OCI-LY1 (cell line): ENCODE data around the gene ENDOV.

Source experiments
- H2AFZ ChIP-seq: fragments of 200-600 bp; sonication (generic), shearing (Covaris generic); 2 replicates; pipeline ENCODE4 v1.6.0; 2014; ENCODE audit warnings: antibody characterized with exemption, mild to moderate bottlenecking, low read length
- H3F3A ChIP-seq: fragments of 200-600 bp; sonication (generic), shearing (Covaris generic); 2 replicates; pipeline ENCODE4 v1.6.0; 2014; ENCODE audit warnings: mild to moderate bottlenecking, antibody characterized with exemption, low read length, moderate library complexity; ENCODE audit not compliant: insufficient read depth
- H3K27ac ChIP-seq: fragments of 200-600 bp; sonication (generic); 2 replicates; pipeline ENCODE4 v1.5.1; 2014; ENCODE audit warnings: low read length, mixed run types, mild to moderate bottlenecking, low read depth; ENCODE audit not compliant: poor library complexity, severe bottlenecking
- H3K27me3 ChIP-seq: fragments of 200-600 bp; sonication (generic); 2 replicates; pipeline ENCODE4 v1.6.0; 2014; ENCODE audit warnings: antibody characterized with exemption, mild to moderate bottlenecking, low read length, moderate library complexity; ENCODE audit not compliant: insufficient read depth
- H3K36me3 ChIP-seq: fragments of 200-600 bp; sonication (generic); 2 replicates; pipeline ENCODE4 v1.6.1; 2014; ENCODE audit warnings: mild to moderate bottlenecking, antibody characterized with exemption, low read length, moderate library complexity, mixed read lengths; ENCODE audit not compliant: insufficient read depth
- H3K4me1 ChIP-seq: fragments of 200-600 bp; sonication (generic); 2 replicates; pipeline ENCODE4 v1.5.1; 2014; ENCODE audit warnings: mild to moderate bottlenecking, low read length, moderate library complexity; ENCODE audit not compliant: insufficient read depth, severe bottlenecking
- H3K4me2 ChIP-seq: fragments of 200-600 bp; sonication (generic), shearing (Covaris generic); 2 replicates; pipeline ENCODE4 v1.6.1; 2014; ENCODE audit warnings: low read length
- H3K4me3 ChIP-seq: fragments of 200-600 bp; sonication (generic); 2 replicates; pipeline ENCODE4 v1.5.1; 2014; ENCODE audit warnings: low read length, low read depth, mild to moderate bottlenecking, mixed read lengths; ENCODE audit not compliant: poor library complexity, severe bottlenecking
- H3K79me2 ChIP-seq: fragments of 200-600 bp; shearing (Covaris generic); 2 replicates; pipeline ENCODE4 v1.6.1; 2016; ENCODE audit warnings: mixed run types, low read length, mixed read lengths; ENCODE audit not compliant: insufficient read depth
- H3K9ac ChIP-seq: fragments of 200-600 bp; sonication (generic), shearing (Covaris generic); 2 replicates; pipeline ENCODE4 v1.6.1; 2014; ENCODE audit warnings: mild to moderate bottlenecking, low read length, mixed read lengths
- H3K9me2 ChIP-seq: fragments of 200-600 bp; sonication (generic), shearing (Covaris generic); 2 replicates; pipeline ENCODE4 v1.6.1; 2014; ENCODE audit warnings: low read depth, mild to moderate bottlenecking, low read length, mixed read lengths
- H3K9me3 ChIP-seq: fragments of 200-600 bp; shearing (Covaris generic); 2 replicates; pipeline ENCODE4 v1.6.1; 2014; ENCODE audit warnings: low read length, mixed read lengths
- H4K20me1 ChIP-seq: fragments of 200-600 bp; sonication (generic), shearing (Covaris generic); 2 replicates; pipeline ENCODE4 v1.6.0; 2016; ENCODE audit warnings: mild to moderate bottlenecking, low read length; ENCODE audit not compliant: insufficient read depth
- CTCF ChIP-seq: fragments of 200-600 bp; sonication (generic), shearing (Covaris generic); IDR thresholded peaks from 2 replicates; pipeline ENCODE4 v1.5.1; 2017; ENCODE audit warnings: mild to moderate bottlenecking, antibody characterized with exemption, low read length, moderate library complexity, mixed read lengths
- EZH2 ChIP-seq: fragments of 200-600 bp; sonication (generic), shearing (Covaris generic); IDR thresholded peaks from 2 replicates; pipeline ENCODE4 v1.8.0; 2017; ENCODE audit warnings: borderline replicate concordance, mixed run types, mild to moderate bottlenecking, antibody characterized with exemption, low read length, moderate library complexity, mixed read lengths

ENDOV gene

DNA sequence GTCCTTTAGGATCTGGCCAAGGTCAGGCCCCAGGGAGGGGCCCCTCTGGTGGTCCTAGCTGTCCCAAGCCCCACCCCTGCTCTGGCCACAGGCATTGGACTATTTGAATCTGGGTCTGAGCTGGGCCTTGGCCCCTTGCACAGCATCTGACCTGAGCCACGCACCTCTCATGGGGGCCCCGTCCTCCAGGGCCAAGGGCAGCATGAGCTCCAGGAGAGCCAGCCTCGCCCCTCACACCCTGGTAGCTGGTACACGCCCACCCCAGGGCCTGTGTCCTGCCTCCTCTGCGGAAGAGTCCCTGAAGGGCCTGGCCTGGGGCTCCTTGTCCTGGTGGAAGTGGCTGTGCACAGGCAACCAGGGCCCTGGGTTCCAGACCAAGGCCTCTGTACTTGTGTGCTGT lies 23.8 kb downstream of the ENDOV start:
- Histone ChIP-seq H3K9ac (no peak overlapping the region), H2AFZ (no peak overlapping the region), H3K4me3 (no peak overlapping the region), H3K4me2 (no peak overlapping the region), H3K9me3 (no peaks in the 10 kb centered on the region), H3K27ac (no peak overlapping the region), H3K79me2 (no peaks in the 10 kb centered on the region), H3K9me2 (no peaks in the 10 kb centered on the region), H4K20me1 (no peaks in the 10 kb centered on the region), H3K4me1 (no peaks in the 10 kb centered on the region), H3K27me3 (peaks cover 8% of the 10 kb centered on the region; the same call in 1 of the 2 replicates), H3F3A (no peaks in the 10 kb centered on the region), H3K36me3 (no peaks in the 10 kb centered on the region)
- no peak for TF ChIP-seq EZH2

GRCh38 chr17:80439499-80439898 lies 24.5 kb downstream of the ENDOV start:
- TF ChIP-seq EZH2: no peak
- no peak for TF ChIP-seq CTCF
- Histone ChIP-seq H3K27me3 (peaks cover 8% of the 10 kb centered on the region; the same call in 1 of the 2 replicates), H3K27ac (no peak overlapping the region), H3K9me3 (no peaks in the 10 kb centered on the region), H3K9ac (no peak overlapping the region), H3K4me2 (no peak overlapping the region), H2AFZ (no peak overlapping the region), H4K20me1 (no peaks in the 10 kb centered on the region), H3F3A (no peaks in the 10 kb centered on the region), H3K79me2 (no peaks in the 10 kb centered on the region), H3K4me3 (no peak overlapping the region), H3K9me2 (no peaks in the 10 kb centered on the region), H3K36me3 (no peaks in the 10 kb centered on the region), H3K4me1 (no peaks in the 10 kb centered on the region)

GRCh38 chr17:80441133-80441578 lies 26.2 kb downstream of the ENDOV start:
- Histone ChIP-seq H3K9me3 (no peaks in the 10 kb centered on the region), H4K20me1 (no peaks in the 10 kb centered on the region), H3K79me2 (no peaks in the 10 kb centered on the region), H3K4me1 (no peaks in the 10 kb centered on the region), H3K36me3 (no peaks in the 10 kb centered on the region), H3K27me3 (peaks cover 8% of the 10 kb centered on the region; the same call in 1 of the 2 replicates), H2AFZ (no peak overlapping the region), H3K27ac (no peak overlapping the region), H3K9me2 (no peaks in the 10 kb centered on the region), H3K4me3 (no peak overlapping the region), H3K9ac (no peak overlapping the region), H3F3A (no peaks in the 10 kb centered on the region), H3K4me2 (no peak overlapping the region)
- no peak for TF ChIP-seq EZH2

- Histone ChIP-seq H3K4me3 (no peak overlapping the region), H3K9ac (no peak overlapping the region), H3K27me3 (peaks cover 8% of the 10 kb centered on the region; the same call in 1 of the 2 replicates), H3K9me2 (no peaks in the 10 kb centered on the region), H2AFZ (no peak overlapping the region), H3K9me3 (no peaks in the 10 kb centered on the region), H3K79me2 (no peaks in the 10 kb centered on the region), H3K36me3 (no peaks in the 10 kb centered on the region), H3K27ac (no peak overlapping the region), H3K4me2 (no peak overlapping the region), H4K20me1 (no peaks in the 10 kb centered on the region), H3K4me1 (no peaks in the 10 kb centered on the region), H3F3A (no peaks in the 10 kb centered on the region)
- TF ChIP-seq EZH2 (no peak), CTCF (no peak)
Observed at GRCh38 chr17:80441598-80442322, 26.8 kb downstream of the ENDOV start.
